Sigmoid colon (tissue), 4 donors: ENCODE measurements around the gene ACADSB.

Experiments
- POLR2A ChIP-seq, 2 donors: fragments of 450-650 bp; IDR thresholded peaks; one replicate each; pipeline ENCODE4 v1.6.1; 2016; ENCODE audit warnings: antibody characterized with exemption in 2 of 2, mild to moderate bottlenecking in 2 of 2, moderate library complexity in 2 of 2
- POLR2AphosphoS5 ChIP-seq, 4 donors: sonication (generic); formaldehyde crosslinking; IDR thresholded peaks; one replicate each; pipeline ENCODE4 v1.6.1; 2017; ENCODE audit warnings: antibody characterized with exemption in 4 of 4
- TF ChIP-seq, protein P1 (sequence below), 4 experiments: fragments of 450-650 bp in 3 of 4; fragments of 200-600 bp in 1 of 4; IDR thresholded peaks; one replicate each; pipeline ENCODE4 v1.5.1; 2016 to 2019; ENCODE audit warnings: antibody characterized with exemption in 4 of 4, mild to moderate bottlenecking in 3 of 4, moderate library complexity in 2 of 4

DNA sequence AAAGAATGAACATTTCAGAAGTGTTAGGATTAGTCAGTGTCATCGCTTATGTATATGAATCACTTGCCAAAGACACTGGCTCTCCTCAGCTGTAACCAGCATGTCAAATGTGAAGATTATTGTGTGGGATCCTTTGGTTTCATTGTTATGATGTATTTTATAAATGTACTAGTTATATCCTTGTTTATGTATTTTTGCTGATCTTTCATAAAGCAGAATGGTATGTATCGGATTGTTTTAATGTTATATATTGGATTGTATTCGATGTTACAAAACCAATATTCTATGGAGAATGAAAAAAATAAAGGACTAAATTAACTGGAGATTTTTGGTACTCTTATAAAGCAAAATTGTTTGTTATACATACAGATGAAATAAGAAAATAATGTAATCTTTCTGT lies 49.2 kb downstream of the ACADSB start:
- TF ChIP-seq POLR2A (IDR thresholded peaks at IDR 0.05) (no peak), POLR2AphosphoS5 (IDR thresholded peaks at IDR 0.05) (no peak)
- TF ChIP-seq, protein P1, sequence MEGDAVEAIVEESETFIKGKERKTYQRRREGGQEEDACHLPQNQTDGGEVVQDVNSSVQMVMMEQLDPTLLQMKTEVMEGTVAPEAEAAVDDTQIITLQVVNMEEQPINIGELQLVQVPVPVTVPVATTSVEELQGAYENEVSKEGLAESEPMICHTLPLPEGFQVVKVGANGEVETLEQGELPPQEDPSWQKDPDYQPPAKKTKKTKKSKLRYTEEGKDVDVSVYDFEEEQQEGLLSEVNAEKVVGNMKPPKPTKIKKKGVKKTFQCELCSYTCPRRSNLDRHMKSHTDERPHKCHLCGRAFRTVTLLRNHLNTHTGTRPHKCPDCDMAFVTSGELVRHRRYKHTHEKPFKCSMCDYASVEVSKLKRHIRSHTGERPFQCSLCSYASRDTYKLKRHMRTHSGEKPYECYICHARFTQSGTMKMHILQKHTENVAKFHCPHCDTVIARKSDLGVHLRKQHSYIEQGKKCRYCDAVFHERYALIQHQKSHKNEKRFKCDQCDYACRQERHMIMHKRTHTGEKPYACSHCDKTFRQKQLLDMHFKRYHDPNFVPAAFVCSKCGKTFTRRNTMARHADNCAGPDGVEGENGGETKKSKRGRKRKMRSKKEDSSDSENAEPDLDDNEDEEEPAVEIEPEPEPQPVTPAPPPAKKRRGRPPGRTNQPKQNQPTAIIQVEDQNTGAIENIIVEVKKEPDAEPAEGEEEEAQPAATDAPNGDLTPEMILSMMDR (IDR thresholded peaks at IDR 0.05) = no peak
